H7 (cell line): Measurements from ENCODE around the gene NUP93. TPM values are rescaled to one million over a fixed set of nuclear protein-coding genes. Genes with fewer than 3 reads are reported as not detected.

ENCODE experiments used
- DNase-seq: peaks from one replicate; pipeline ENCODE4 v3.0.0; 2012
- H3K27me3 ChIP-seq: 2 replicates; pipeline ENCODE4 v1.6.0; 2011; ENCODE audit warnings: mild to moderate bottlenecking, low read length; ENCODE audit not compliant: control insufficient read depth, insufficient read depth
- H3K36me3 ChIP-seq: replicated peaks from 2 replicates; pipeline ENCODE4 v1.5.1; 2011; ENCODE audit warnings: low read length; ENCODE audit not compliant: control insufficient read depth, insufficient read depth
- H3K4me3 ChIP-seq: 2 replicates; pipeline ENCODE4 v1.5.1; 2011; ENCODE audit warnings: low read depth, mild to moderate bottlenecking, control low read depth, low read length, moderate library complexity; ENCODE audit not compliant: insufficient read depth
- total RNA-seq: library from RNA; depleted of rRNA; stranded (reverse); fragments of >200 nt; shearing (Covaris generic); gene quantifications from 2 replicates; pipeline ENCODE4 v1.2.3, GENCODE V29; 2014; rRNA removed

Gene NUP93
- 133 and 144 TPM in 2 replicates for total RNA-seq

DNA sequence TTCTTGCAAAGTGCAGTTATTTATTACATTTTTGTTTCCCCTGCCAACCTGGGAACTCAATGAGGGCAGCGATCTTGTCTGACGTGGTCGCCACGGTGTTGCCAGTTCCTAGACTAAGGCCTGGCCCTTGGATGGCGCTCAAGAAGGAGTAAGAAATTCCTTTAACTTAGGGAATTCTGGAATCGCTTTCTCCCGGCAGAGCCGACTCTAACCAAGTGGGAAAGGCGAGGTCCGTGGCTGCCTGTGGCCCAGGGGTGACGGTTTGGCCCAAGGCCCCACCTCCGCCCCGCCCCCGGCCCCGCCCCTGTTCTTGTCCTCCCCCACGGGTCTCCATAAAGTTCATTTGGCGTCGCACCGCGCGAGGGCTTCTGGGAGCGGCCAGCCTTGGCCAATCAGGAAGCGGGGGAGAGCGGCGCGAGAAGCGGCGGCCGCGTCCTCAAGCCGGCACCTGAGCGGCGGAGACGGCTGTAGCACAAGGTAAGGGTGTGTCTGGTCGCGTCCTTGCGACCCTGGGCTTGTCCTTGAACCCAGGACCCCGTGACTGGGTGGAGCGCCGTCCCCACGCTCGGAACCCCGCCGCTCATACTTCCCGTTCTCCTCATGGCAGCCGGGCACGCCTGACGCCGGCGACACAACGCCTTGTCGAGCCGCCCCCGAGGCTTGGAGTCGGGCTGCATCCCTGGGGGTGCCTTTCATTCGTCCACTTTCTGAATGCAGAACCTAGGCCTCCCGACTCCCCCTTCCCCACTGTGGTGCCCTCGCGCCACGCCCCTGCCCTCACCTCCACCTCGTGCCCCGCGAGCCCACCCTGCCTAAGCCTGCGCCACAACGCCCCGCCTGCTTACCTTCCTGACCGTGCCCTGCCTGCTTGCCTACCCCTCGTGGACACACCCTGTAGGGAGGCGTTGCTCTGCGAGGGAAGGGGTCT is at the start of gene NUP93:
NUP93 (plus strand) TSS at position 395 of the 928 bp plus-strand sequence. CDS start 18,119 bp downstream, outside the sequence.
- no peaks in the 10 kb centered on the region for H3K36me3 ChIP-seq
- peak; percentile 97 for DNase-seq
- no peaks in the 10 kb centered on the region for H3K27me3 ChIP-seq
- H3K4me3 ChIP-seq: peak within 1 kb of the TSS; percentile 95

DNA sequence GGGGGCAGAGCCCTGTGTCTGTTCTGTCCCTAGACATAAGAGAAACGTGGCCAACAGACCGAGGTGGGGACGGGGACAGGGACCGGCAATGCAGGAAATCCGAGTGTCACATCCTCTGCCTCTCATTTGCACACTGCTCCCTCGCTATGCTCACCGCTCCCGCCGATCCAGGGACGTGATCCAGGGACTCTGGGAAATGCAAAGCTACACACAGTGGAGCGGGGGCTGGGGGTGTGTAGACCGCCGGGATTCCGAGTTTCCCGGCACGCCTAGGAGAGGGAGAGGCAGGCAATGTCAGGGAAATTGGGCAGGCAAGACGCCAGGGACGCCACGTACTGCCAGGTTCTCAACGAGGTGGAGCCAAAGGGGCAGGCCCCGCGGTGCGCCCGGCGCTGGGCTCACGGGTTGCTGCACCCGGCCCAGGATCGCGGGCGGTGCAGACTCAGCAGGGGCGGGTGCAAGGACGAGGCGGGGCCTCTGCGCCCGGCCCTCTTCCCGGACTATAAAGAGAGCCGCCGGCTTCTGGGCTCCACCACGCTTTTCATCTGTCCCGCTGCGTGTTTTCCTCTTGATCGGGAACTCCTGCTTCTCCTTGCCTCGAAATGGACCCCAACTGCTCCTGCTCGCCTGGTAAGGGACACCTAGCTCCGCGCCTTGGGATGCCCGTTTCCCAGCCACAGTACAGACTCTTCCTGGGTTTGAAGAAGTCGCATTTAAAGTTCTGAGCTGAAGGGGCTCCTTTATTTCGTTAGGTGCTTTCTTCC is 47.8 kb upstream of the NUP93 start, which contains the start of gene MT1X:
MT1X (plus strand) TSS at position 532 of the 764 bp plus-strand sequence; CDS start at position 603, 71 bp downstream.
- H3K27me3 ChIP-seq: peaks cover 4% of the 10 kb centered on the region; the same call in 1 of the 2 replicates
- no peaks in the 10 kb centered on the region for H3K36me3 ChIP-seq
- peak; percentile 89 for DNase-seq
- H3K4me3 ChIP-seq: peak within 1 kb of the TSS; percentile 74

DNA sequence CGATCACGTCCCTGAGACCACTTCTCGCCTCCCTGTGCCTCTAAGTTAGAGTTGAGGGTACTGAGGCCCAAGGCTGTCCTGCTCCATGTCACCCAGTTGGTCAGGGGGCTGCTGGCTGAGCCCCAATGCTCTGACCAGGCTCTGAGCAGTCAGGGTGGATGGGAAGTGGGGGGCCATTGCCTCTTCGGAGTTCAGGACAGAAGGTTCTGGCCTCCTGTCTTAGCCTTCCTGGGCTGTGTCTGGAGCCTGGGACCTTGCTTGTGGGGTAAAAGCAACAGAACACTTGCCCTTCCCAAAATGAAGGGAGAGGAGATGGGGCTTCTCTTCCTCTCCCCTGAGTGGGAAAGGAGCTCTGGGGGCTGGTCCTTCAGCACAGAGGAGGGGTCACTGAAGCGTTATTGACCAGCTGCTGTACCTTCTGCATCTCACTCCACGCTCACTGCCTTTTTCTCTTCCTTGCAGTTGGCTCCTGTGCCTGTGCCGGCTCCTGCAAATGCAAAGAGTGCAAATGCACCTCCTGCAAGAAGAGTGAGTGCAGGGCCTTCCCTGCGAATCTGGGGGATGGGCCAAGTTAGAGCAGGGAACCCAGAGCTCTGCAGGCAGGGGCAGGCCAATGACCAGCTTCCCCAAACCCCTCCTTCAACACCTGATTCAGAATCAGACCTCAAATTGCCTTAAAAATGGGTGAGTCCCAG is 47.1 kb upstream of the NUP93 start:
- Histone ChIP-seq H3K27me3 (peaks cover 4% of the 10 kb centered on the region; the same call in 1 of the 2 replicates), H3K4me3 (peak overlapping the region; percentile 74), H3K36me3 (no peaks in the 10 kb centered on the region)
- no peak for DNase-seq

DNA sequence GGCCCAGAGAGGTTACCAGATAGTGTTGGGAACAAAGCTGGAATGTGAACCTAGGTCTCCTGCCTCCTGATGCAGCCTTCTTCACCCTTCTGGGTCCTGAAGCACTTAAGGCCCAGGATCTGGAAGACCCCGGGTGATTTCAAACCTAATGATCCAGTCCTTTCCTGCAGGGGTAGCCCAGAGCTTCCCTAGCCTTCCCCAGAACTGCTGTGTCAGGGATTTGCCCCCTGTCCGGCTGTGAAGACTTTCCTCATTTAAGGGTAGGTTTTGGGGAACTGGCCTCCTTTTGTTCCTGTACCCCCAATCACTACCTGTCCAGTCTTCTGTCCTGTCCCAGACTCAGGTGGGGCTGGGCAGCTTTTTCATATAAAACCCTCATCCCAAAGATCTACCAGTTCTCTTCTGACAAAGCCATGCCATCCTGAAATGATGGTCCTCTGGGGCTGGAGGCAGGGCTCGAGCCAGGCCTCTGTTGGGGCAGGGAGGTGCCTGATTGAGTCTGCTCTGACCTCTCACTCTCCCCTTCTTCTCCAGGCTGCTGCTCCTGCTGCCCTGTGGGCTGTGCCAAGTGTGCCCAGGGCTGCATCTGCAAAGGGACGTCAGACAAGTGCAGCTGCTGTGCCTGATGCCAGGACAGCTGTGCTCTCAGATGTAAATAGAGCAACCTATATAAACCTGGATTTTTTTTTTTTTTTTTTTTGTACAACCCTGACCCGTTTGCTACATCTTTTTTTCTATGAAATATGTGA is 46.3 kb upstream of the NUP93 start:
- Histone ChIP-seq H3K4me3 (peak overlapping the region; percentile 74; the same call in 1 of the 2 replicates), H3K27me3 (peaks cover 4% of the 10 kb centered on the region; the same call in 1 of the 2 replicates), H3K36me3 (no peaks in the 10 kb centered on the region)
- no peak for DNase-seq

DNA sequence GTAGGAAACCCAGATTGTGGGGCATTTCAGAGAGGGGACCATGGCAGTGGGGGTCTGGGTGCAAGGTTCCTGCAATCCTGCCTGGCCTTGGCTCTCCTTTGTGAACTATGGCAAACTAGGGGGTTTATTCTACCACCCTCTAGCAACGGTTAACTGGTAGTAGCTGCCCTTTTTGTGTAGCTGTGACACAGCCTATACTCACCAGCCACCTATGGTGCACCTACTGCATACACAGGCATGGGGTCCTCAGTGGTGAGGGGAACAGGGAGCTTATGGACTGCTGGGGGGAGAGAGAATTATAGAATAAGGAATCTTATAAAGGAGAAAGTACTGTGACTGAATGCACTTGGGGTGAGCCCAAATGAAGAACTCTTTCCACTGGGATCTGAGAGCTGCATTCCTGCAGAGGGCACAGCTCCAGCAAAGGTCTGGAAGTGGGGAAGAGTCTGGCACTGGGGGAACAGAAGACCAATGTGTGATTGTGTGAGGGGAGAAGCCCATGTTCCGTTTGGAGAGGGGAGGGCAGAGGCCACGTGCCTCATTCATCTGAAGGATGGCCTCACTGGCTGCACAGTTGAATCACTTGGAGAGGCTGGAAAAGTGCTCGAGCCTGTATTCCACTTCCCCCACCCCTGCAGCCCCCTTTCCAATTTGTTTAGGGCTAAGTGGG is 45.5 kb upstream of the NUP93 start:
- no peaks in the 10 kb centered on the region for H3K36me3 ChIP-seq
- H3K4me3 ChIP-seq: no peak overlapping the region
- H3K27me3 ChIP-seq: peaks cover 4% of the 10 kb centered on the region; the same call in 1 of the 2 replicates
- no peak for DNase-seq

DNA sequence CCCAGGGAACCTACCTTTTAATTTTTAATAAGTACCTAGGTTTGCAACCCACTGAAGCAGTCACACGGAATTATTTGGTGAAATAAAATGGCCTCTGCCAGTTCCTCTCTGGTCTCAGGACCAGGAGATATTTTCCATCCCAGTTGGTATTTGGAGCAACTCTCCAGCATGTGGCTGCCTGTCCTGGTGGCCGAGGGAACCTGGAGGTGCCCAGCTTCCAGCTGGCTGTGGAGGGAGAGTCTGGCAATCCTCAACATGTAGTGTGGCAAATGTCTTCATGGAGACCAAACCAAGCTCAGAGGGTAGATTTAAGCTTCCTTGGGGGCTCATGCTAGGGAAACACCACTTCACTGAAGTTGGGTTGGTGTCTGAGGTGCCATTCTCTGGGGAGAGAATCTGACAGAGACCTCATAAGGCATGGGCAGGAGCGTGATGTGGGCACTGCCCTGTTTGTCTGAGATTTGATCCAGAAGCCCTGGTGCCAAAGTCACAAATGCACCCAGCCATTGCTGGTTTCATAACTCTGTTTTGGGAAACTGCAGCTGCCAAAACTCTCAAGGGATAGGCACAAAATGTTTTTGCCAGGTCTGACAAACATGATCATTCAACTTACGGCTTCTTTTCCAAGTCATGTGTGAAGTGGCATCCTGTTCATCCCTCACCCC is 44.9 kb upstream of the NUP93 start:
- Histone ChIP-seq H3K36me3 (no peaks in the 10 kb centered on the region), H3K4me3 (no peak overlapping the region), H3K27me3 (peaks cover 4% of the 10 kb centered on the region; the same call in 1 of the 2 replicates)
- no peak for DNase-seq

DNA sequence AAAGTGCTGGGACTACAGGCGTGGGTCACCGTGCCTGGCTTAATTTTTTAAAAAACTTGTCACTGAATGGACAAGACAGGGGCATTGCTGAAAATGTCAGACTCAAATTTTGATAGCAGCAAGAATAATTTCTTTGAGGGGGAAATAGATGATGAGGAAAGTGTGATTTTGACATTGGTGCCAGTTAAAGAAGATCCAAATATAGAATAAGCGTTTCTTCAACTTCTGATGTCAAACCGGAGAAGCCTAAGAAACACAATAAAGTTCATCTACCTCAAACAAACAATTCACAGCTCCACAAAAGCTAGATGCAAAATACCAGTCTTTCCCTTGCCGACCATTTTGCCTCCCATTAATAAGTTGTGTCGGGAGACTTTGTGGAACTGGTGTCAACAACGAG is 43.2 kb upstream of the NUP93 start:
- no peak for DNase-seq
- Histone ChIP-seq H3K4me3 (no peak overlapping the region), H3K27me3 (peaks cover 3% of the 10 kb centered on the region; the same call in 1 of the 2 replicates), H3K36me3 (no peaks in the 10 kb centered on the region)

DNA sequence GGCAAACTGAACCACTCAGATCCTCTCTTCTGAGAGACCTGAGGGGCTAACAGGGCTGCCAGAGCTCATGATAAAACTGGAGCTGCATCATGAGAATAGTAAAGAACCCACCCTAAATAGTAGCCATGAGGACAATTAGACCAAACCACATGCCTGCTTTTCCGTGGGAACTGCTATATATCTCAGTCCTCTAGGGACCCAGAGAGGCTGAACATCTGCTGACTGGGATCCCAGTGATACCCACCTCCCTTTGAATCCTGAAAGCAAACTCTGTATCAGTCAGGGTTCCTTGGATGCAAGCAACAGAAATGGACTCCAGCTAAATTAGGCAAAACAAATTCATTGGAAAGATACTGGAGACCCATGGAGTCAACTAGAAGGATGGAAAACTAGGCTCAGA is 41.2 kb upstream of the NUP93 start:
- Histone ChIP-seq H3K36me3 (no peaks in the 10 kb centered on the region), H3K4me3 (no peak overlapping the region), H3K27me3 (no peaks in the 10 kb centered on the region)
- DNase-seq: no peak

DNA sequence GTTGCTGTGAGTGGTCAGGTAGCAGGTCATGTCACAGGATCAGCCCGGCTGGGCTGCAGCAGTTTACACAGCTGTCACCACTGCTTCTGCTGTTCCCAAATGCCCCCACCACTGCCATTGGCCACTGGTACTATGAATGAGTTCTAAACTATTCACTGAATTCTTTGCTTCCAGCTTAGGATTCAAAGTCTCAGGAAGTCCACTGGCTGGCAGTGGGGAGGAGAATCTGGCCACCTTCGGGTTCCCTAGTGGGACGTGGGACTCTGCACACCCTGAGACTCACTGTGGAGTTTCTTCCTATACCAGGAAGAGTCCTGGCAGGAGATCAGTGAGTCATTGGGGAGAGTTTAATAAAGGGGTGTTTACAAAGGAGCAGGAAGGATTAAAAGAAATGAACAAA is 40.8 kb upstream of the NUP93 start:
- no peak overlapping the region for H3K4me3 ChIP-seq
- no peak for DNase-seq
- H3K36me3 ChIP-seq: no peaks in the 10 kb centered on the region
- H3K27me3 ChIP-seq: no peaks in the 10 kb centered on the region

DNA sequence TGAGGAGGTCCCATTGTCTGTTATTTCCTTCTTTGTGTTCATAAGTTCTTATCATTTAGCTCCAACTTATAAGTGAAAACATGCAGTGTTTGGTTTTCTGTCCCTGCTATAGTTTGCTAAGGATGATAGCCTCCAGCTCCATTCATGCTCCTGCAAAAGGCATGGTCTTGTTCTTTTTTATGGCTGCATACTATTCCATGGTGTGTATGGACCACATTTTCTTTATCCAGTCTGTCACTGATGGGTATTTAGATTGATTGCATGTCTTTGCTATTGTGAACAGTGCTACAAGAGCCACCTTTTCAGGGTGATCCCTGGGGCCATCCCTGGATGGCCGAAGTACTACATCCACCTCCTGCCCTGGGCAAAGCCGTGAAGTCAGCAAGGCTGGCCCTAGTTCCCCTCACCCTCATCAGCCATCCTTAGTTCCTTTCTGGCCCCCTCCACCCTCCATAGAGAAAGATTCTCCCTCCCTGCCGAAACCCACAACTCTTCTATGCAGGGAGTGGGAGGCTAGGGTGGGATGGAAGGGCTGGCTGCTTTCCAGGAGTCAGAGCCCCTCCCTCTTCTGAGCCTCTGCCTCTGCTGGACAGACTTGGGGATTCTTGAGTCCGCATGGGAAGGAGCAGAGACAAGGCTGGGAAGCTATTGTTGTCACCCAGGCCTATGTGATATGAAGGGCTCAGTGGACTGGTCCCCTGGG is 39.4 kb upstream of the NUP93 start:
- Histone ChIP-seq H3K27me3 (no peaks in the 10 kb centered on the region), H3K4me3 (no peak overlapping the region)

DNA sequence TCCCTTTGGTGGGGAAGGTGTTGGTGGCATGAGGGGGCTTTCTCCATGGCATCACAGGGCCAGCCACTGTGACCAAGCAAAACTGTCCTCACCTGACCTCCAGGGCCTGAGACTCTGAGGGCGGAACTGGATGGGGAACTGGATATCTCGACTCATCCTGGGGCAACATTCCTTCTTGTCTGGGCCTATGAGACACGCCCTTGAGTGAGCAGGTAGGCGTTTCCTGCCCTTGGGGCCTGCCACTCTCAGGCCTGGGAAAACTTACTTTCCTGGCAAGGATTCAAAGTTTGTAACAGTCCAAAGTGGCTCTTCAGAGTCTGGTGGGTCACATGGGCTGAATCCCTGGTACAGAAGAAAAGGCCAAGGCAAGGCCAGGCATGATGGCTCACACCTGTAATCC is 38.0 kb upstream of the NUP93 start:
- no peak for DNase-seq
- Histone ChIP-seq H3K4me3 (no peak overlapping the region), H3K27me3 (no peaks in the 10 kb centered on the region), H3K36me3 (no peaks in the 10 kb centered on the region)

More for the DNA sequence above, 39.4 kb upstream of the NUP93 start:
- no peaks in the 10 kb centered on the region for H3K36me3 ChIP-seq
- DNase-seq: no peak

DNA sequence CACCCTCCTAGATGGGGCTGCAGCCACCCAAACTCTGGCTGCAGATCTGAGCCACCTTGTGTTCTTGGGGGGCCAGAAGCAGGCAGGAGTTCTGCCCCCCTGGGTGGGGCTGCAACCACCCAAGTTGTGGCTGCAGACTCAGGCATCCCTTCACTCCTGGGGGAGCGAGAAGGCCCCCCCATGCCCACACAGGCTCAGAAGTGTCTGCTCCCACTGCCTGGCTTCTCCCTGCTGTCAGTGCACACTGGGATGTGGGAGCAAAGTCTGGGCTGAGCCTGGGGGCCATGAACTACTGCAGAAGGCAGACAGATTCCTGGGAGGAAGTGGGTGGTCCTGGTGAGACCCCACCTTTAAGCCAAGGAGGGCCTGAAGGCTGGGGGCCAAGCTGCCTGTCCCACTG is 34.7 kb upstream of the NUP93 start:
- Histone ChIP-seq H3K36me3 (no peaks in the 10 kb centered on the region), H3K27me3 (no peaks in the 10 kb centered on the region), H3K4me3 (no peak overlapping the region)
- no peak for DNase-seq
